ENCODE results near the gene CTU2. TPM values are rescaled to one million over a fixed set of nuclear protein-coding genes. Genes with fewer than 3 reads are reported as not detected.
A peak's percentile ranks its signal among the peaks of the same experiment; 100 is the strongest.

The CTU2 gene
- total and polyA plus RNA-seq, 9 of the 15 experiments (the other 6 are each of a cell fraction or from before 2014, with no cell fraction given): 1.3 to 105 (median 23.2) TPM

- no peak for ATAC-seq
- Histone ChIP-seq H3K9me3 (replicated peaks; ENCODE audit: control insufficient read depth, insufficient read depth, low read depth, low read length) (no peaks in the 10 kb centered on the region), H3K9ac (ENCODE audit: insufficient read depth in 1 of 2, low read depth in 2 of 2, low read length in 2 of 2) (peak overlapping the region in 1 of 2 experiments; percentile 32; a peak in 1 of 4 replicates), H2AFZ (ENCODE audit: low read depth, low read length) (no peak overlapping the region), H3K4me1 (replicated peaks in 1 of 2; ENCODE audit: control insufficient read depth in 2 of 2, insufficient read depth in 2 of 2, low read length in 2 of 2) (peaks cover 0 to 71% of the 10 kb centered on the region in 2 experiments; a peak in 3 of 5 replicates), H4K20me1 (replicated peaks; ENCODE audit: control insufficient read depth, insufficient read depth, low read length) (peaks cover 17% of the 10 kb centered on the region; the same call in 1 of the 2 replicates), H3K4me3 (no peak overlapping the region), H3K27ac (ENCODE audit: extremely low read depth, low read depth, low read length) (no peak overlapping the region), H3K9me1 (ENCODE audit: control insufficient read depth, insufficient read depth, low read length) (no peaks in the 10 kb centered on the region), H3K4me2 (ENCODE audit: insufficient read depth, low read length) (no peak overlapping the region), H3K36me3 (ENCODE audit: control insufficient read depth, insufficient read depth, low read length) (peaks cover 74% of the 10 kb centered on the region; the same call in 2 of the 3 replicates), H3K27me3 (ENCODE audit: control insufficient read depth in 2 of 2, insufficient read depth in 2 of 2, low read length in 2 of 2) (no peaks in the 10 kb centered on the region), H3K79me2 (ENCODE audit: control insufficient read depth, insufficient read depth, low read length) (peaks cover 52% of the 10 kb centered on the region)
- BruUV-seq (replicated peaks): no TSS peak
- POLR2A ChIA-PET: interaction anchor here (0.6 to 1.1 kb wide), 4 partner anchors 10 to 75 kb away, joined by 3 to 4 read pairs (median 3); partner anchors contain the start of gene PIEZO1
- WGBS (ENCODE audit: insufficient coverage, low coverage, missing lambda C conversion rate): 74% methylated on average over 16 of the region's 16 CpGs
- no peak for DNase-seq (ENCODE audit: extremely low read depth in 1 of 4, low spot score in 3 of 4)
- intact Hi-C loops (cut with micrococcal nuclease) (no loop called here), in situ Hi-C loops (cut with MboI) (no loop called here)
- no peak for FAIRE-seq
- CTCF ChIA-PET (ENCODE audit: low intra/inter-chr PET ratio): no interaction called here
- TF ChIP-seq ZFP36 (IDR thresholded peaks at IDR 0.05; ENCODE audit: low read depth, low read length, partially characterized antibody) (no peak), SRF (CRISPR knock-in tag; IDR thresholded peaks at IDR 0.05) (no peak), DACH1 (IDR thresholded peaks at IDR 0.05; ENCODE audit: partially characterized antibody) (no peak), ZNF780A (CRISPR knock-in tag; IDR thresholded peaks at IDR 0.05) (no peak), MAZ (CRISPR knock-in tag; conservative IDR thresholded peaks at IDR 0.05 in 1 of 2, IDR thresholded peaks at IDR 0.05 in 1 of 2) (no peak), CHCHD3 (CRISPR knock-in tag; IDR thresholded peaks at IDR 0.05) (no peak), TCF3 (CRISPR knock-in tag; IDR thresholded peaks at IDR 0.05) (no peak), HMG20A (CRISPR knock-in tag; conservative IDR thresholded peaks at IDR 0.05) (no peak), BRF1 (IDR thresholded peaks at IDR 0.05; ENCODE audit: borderline replicate concordance, extremely low read depth, insufficient read length) (no peak), DMBX1 (CRISPR knock-in tag; IDR thresholded peaks at IDR 0.05; ENCODE audit: borderline replicate concordance) (no peak), ZNF384 (IDR thresholded peaks at IDR 0.05; ENCODE audit: low read depth, low read length) (no peak), HCFC1 (IDR thresholded peaks at IDR 0.05; ENCODE audit: low read depth, low read length) (no peak), PHTF2 (CRISPR knock-in tag; IDR thresholded peaks at IDR 0.05) (no peak)
Measured at GRCh38 chr16:88710556-88710955, 4.3 kb downstream of the CTU2 start.
